Neural cell (in vitro differentiated cells): Measurements from ENCODE around the gene NEK2. TPM values are rescaled to one million over a fixed set of nuclear protein-coding genes. Genes with fewer than 3 reads are reported as not detected.

ENCODE experiments used
- H2AFZ ChIP-seq: fragments of 200-600, 300-800 bp; sonication (generic), shearing (Covaris generic); 2 replicates; pipeline ENCODE4 v1.6.0; 2014; ENCODE audit warnings: low read depth, mild to moderate bottlenecking, antibody characterized with exemption, low read length, moderate library complexity
- H3F3A ChIP-seq: fragments of 200-600 bp; shearing (Covaris generic); 2 replicates; pipeline ENCODE4 v1.6.1; 2016; ENCODE audit warnings: mild to moderate bottlenecking, moderate library complexity, mixed read lengths, antibody characterized with exemption, low read length; ENCODE audit not compliant: insufficient read depth, poor library complexity, severe bottlenecking
- H3K27ac ChIP-seq: fragments of 200-600, 300-800 bp; sonication (generic), shearing (Covaris generic); 2 replicates; pipeline ENCODE4 v1.5.1; 2014; ENCODE audit warnings: mild to moderate bottlenecking, low read length, moderate library complexity
- H3K27me3 ChIP-seq: fragments of 300-800, 200-600 bp; sonication (generic), shearing (Covaris generic); 2 replicates; pipeline ENCODE4 v1.6.0; 2014; ENCODE audit warnings: mild to moderate bottlenecking, low read depth, low read length, moderate library complexity; ENCODE audit not compliant: insufficient read depth
- H3K36me3 ChIP-seq: fragments of 300-800, 200-600 bp; sonication (generic), shearing (Covaris generic); 2 replicates; pipeline ENCODE4 v1.5.1; 2014; ENCODE audit warnings: mild to moderate bottlenecking, antibody characterized with exemption, low read length, moderate library complexity; ENCODE audit not compliant: insufficient read depth
- H3K4me2 ChIP-seq: fragments of 300-800, 200-600 bp; sonication (generic), shearing (Covaris generic); 2 replicates; pipeline ENCODE4 v1.6.0; 2014; ENCODE audit warnings: mild to moderate bottlenecking, low read length
- H3K4me3 ChIP-seq: fragments of 300-800, 200-600 bp; sonication (generic), shearing (Covaris generic); 2 replicates; pipeline ENCODE4 v1.5.1; 2014; ENCODE audit warnings: mild to moderate bottlenecking, low read length, moderate library complexity
- H3K79me2 ChIP-seq: fragments of 200-600 bp; shearing (Covaris generic); replicated peaks from 2 replicates; pipeline ENCODE4 v1.6.0; 2014; ENCODE audit warnings: mild to moderate bottlenecking, low read length, moderate library complexity; ENCODE audit not compliant: insufficient read depth
- H3K9ac ChIP-seq: fragments of 300-800, 200-600 bp; sonication (generic), shearing (Covaris generic); 2 replicates; pipeline ENCODE4 v1.6.1; 2016; ENCODE audit warnings: mild to moderate bottlenecking, low read length, mixed read lengths
- H3K9me2 ChIP-seq: fragments of 200-600 bp; shearing (Covaris generic); 2 replicates; pipeline ENCODE4 v1.6.1; 2016; ENCODE audit warnings: mild to moderate bottlenecking, low read length, mixed read lengths; ENCODE audit not compliant: insufficient read depth
- H3K9me3 ChIP-seq: fragments of 200-600, 300-800 bp; sonication (generic), shearing (Covaris generic); 2 replicates; pipeline ENCODE4 v1.6.1; 2016; ENCODE audit warnings: mild to moderate bottlenecking, mixed run types, low read length, moderate library complexity, mixed read lengths
- H4K20me1 ChIP-seq: fragments of 200-600 bp; shearing (Covaris generic); 2 replicates; pipeline ENCODE4 v1.6.1; 2016; ENCODE audit warnings: mild to moderate bottlenecking, mixed run types; ENCODE audit not compliant: insufficient read depth
- EP300 ChIP-seq: fragments of 450-650 bp; conservative IDR thresholded peaks from 2 replicates; pipeline ENCODE4 v1.6.1; 2014; ENCODE audit warnings: antibody characterized with exemption, mild to moderate bottlenecking, moderate library complexity; ENCODE audit not compliant: poor library complexity, severe bottlenecking
- EZH2 ChIP-seq: fragments of 200-600, 300-800 bp; shearing (Covaris generic), sonication (generic); IDR thresholded peaks from 2 replicates; pipeline ENCODE4 v1.6.1; 2014; ENCODE audit warnings: antibody characterized with exemption, low read length, borderline replicate concordance, mild to moderate bottlenecking; ENCODE audit not compliant: insufficient read depth, poor library complexity, severe bottlenecking
- MXI1 ChIP-seq: fragments of 450-650 bp; conservative IDR thresholded peaks from 2 replicates; pipeline ENCODE4 v1.6.1; 2014; ENCODE audit warnings: antibody characterized with exemption, mild to moderate bottlenecking; ENCODE audit not compliant: poor library complexity, severe bottlenecking
- POLR2AphosphoS5 ChIP-seq: IDR thresholded peaks from 2 replicates; pipeline ENCODE4 v1.6.1; 2012
- RAD21 ChIP-seq: fragments of 450-650 bp; conservative IDR thresholded peaks from 2 replicates; pipeline ENCODE4 v1.6.1; 2014; ENCODE audit warnings: antibody characterized with exemption, mild to moderate bottlenecking, moderate library complexity
- SMC3 ChIP-seq: fragments of 450-650 bp; conservative IDR thresholded peaks from 2 replicates; pipeline ENCODE4 v1.6.1; 2014; ENCODE audit warnings: antibody characterized with exemption, mild to moderate bottlenecking, moderate library complexity; ENCODE audit not compliant: poor library complexity
- TAF1 ChIP-seq: IDR thresholded peaks from 2 replicates; pipeline ENCODE4 v1.6.1; 2012; ENCODE audit warnings: low read depth
- polyA plus RNA-seq: library from polyadenylated mRNA; depleted of rRNA; stranded (reverse); fragments of >200 nt; gene quantifications from 2 replicates; pipeline ENCODE4 v1.2.3, GENCODE V29; 2014
- TF ChIP-seq, protein P1 (sequence below): fragments of 450-650 bp; IDR thresholded peaks from 2 replicates; pipeline ENCODE4 v1.5.1; 2014; ENCODE audit warnings: antibody characterized with exemption, mild to moderate bottlenecking, moderate library complexity; ENCODE audit not compliant: poor library complexity, severe bottlenecking
- TF ChIP-seq, protein P2 (sequence below): IDR thresholded peaks from 2 replicates; pipeline ENCODE4 v1.6.1; 2012; ENCODE audit warnings: borderline replicate concordance

NEK2 gene
- polyA plus RNA-seq, 1 donor from 2014 or later, result 0.98 TPM

DNA sequence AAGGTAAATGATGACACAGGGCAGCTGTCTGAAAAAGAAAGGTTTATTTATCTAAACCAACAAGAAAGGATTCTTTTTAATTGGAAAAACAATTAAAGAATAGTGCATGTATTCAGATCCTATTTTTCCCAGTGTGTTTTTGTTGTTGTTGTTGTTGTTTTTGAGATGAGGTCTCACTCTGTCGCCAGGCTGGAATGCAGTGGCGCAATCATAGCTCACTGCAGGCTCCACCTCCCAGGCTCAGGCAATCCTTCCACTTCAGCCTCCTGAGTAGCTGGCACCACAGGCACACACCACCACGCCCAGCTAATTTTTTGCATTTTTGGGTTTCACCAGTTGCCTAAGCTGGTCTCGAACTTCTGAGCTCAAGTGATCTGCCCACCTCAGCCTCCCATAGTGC lies 22.1 kb downstream of the NEK2 start:
- Histone ChIP-seq H3K27ac (no peak overlapping the region), H3K4me3 (no peak overlapping the region), H3K9me3 (no peaks in the 10 kb centered on the region), H3F3A (no peaks in the 10 kb centered on the region), H3K27me3 (no peaks in the 10 kb centered on the region), H4K20me1 (no peaks in the 10 kb centered on the region), H3K36me3 (no peaks in the 10 kb centered on the region), H3K9ac (no peak overlapping the region), H3K4me2 (no peak overlapping the region), H3K9me2 (no peaks in the 10 kb centered on the region), H2AFZ (no peak overlapping the region), H3K79me2 (no peaks in the 10 kb centered on the region)
- TF ChIP-seq TAF1 (no peak), EZH2 (no peak), SMC3 (no peak), EP300 (no peak), RAD21 (no peak), MXI1 (no peak), POLR2AphosphoS5 (no peak)
- TF ChIP-seq, protein P1, sequence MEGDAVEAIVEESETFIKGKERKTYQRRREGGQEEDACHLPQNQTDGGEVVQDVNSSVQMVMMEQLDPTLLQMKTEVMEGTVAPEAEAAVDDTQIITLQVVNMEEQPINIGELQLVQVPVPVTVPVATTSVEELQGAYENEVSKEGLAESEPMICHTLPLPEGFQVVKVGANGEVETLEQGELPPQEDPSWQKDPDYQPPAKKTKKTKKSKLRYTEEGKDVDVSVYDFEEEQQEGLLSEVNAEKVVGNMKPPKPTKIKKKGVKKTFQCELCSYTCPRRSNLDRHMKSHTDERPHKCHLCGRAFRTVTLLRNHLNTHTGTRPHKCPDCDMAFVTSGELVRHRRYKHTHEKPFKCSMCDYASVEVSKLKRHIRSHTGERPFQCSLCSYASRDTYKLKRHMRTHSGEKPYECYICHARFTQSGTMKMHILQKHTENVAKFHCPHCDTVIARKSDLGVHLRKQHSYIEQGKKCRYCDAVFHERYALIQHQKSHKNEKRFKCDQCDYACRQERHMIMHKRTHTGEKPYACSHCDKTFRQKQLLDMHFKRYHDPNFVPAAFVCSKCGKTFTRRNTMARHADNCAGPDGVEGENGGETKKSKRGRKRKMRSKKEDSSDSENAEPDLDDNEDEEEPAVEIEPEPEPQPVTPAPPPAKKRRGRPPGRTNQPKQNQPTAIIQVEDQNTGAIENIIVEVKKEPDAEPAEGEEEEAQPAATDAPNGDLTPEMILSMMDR, result no peak
- TF ChIP-seq, protein P2, sequence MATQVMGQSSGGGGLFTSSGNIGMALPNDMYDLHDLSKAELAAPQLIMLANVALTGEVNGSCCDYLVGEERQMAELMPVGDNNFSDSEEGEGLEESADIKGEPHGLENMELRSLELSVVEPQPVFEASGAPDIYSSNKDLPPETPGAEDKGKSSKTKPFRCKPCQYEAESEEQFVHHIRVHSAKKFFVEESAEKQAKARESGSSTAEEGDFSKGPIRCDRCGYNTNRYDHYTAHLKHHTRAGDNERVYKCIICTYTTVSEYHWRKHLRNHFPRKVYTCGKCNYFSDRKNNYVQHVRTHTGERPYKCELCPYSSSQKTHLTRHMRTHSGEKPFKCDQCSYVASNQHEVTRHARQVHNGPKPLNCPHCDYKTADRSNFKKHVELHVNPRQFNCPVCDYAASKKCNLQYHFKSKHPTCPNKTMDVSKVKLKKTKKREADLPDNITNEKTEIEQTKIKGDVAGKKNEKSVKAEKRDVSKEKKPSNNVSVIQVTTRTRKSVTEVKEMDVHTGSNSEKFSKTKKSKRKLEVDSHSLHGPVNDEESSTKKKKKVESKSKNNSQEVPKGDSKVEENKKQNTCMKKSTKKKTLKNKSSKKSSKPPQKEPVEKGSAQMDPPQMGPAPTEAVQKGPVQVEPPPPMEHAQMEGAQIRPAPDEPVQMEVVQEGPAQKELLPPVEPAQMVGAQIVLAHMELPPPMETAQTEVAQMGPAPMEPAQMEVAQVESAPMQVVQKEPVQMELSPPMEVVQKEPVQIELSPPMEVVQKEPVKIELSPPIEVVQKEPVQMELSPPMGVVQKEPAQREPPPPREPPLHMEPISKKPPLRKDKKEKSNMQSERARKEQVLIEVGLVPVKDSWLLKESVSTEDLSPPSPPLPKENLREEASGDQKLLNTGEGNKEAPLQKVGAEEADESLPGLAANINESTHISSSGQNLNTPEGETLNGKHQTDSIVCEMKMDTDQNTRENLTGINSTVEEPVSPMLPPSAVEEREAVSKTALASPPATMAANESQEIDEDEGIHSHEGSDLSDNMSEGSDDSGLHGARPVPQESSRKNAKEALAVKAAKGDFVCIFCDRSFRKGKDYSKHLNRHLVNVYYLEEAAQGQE, result no peak

DNA sequence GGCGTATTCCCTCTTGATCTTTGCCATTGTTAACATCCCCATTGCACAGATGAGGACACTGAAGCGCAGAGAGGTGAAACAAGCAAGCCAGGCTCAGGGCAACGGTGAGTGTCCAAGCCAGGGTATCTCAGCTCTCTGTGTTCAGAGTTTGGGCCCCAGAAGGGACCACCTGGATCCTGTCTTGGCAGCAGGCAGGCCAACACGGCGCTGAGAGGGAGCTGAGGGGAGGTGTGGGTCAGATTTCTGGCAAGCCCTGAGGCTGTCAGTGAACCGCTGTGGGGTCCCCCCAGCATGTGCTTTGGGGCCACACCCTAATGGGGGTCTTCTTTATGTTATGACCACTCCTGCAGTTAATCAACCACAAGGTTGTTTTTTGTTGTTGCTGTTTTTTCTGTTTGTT lies 23.1 kb downstream of the NEK2 start:
- Histone ChIP-seq H3K27me3 (no peaks in the 10 kb centered on the region), H3K9me2 (no peaks in the 10 kb centered on the region), H3K9ac (no peak overlapping the region), H3F3A (no peaks in the 10 kb centered on the region), H3K4me3 (no peak overlapping the region), H3K9me3 (no peaks in the 10 kb centered on the region), H2AFZ (no peak overlapping the region), H3K36me3 (no peaks in the 10 kb centered on the region), H3K79me2 (no peaks in the 10 kb centered on the region), H3K27ac (no peak overlapping the region), H3K4me2 (no peak overlapping the region), H4K20me1 (no peaks in the 10 kb centered on the region)
- TF ChIP-seq POLR2AphosphoS5 (no peak), EP300 (no peak), MXI1 (no peak), TAF1 (no peak), EZH2 (no peak), SMC3 (no peak), RAD21 (no peak)
- TF ChIP-seq, protein P2, result no peak
- TF ChIP-seq, protein P1, result no peak
